DMS53 (cell line): ENCODE measurements around the gene PIK3C2G.
A peak's percentile ranks its signal among the peaks of the same experiment; 100 is the strongest.
"Not testable (repeated sequence)": the region's sequence is repeated elsewhere in the genome, so short reads cannot be mapped to it uniquely, and the experiment has no call there.

Experiments used
- DNase-seq: peaks from one replicate; lab custom pipeline; 2025; lab: John Stamatoyannopoulos, UW

The PIK3C2G gene

GRCh38 chr12:18634382-18634781 is 373.1 kb downstream of the PIK3C2G start:
- no peak for DNase-seq

DNA sequence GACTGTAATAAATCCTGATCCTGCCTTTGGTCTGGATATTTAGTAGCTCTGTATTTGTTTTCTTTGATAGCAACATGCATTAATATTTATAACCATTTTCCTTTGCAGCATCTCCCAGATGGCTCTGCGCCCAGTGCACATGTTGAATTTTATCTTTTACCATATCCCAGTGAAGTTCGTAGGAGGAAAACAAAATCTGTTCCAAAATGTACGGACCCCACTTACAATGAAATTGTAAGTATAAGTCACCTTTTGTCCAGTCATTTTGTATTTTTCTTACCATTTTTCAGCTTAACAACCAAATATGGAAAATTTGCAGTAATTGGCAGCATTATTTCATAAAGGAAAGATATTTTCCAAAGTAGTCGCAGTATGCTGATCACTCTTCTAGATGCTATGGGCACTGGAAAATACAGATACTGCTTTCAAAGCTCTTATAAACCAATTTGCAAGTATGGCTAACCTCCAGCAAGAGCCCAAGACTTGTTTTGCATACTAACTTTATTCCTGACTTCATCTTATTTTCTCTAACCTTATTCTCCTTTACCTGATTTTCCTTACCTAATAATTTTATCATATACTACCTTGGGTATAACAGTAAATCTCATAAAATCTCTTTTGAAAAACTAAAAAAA is 379.1 kb downstream of the PIK3C2G start:
- no peak for DNase-seq

GRCh38 chr12:18643681-18644080 is 382.4 kb downstream of the PIK3C2G start:
- no peak for DNase-seq

DNA sequence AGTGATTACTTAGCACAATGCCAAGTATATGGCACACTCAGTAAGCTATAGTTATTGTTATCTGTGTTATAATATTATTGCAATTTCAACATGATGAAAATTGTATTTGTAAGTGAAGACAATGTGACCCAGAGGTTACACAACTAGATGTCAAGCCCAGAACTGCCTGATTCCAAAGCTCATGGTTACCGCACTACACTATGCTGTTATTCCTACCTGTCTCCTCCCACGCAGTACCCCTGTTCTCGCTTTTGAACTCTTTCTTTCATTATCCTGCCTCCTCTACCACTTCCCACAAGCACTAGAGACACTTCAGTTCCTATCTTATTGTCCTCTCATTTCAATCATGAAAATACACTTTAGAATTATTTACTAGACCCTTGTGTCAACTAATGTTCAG is 383.2 kb downstream of the PIK3C2G start:
- DNase-seq, result no peak

DNA sequence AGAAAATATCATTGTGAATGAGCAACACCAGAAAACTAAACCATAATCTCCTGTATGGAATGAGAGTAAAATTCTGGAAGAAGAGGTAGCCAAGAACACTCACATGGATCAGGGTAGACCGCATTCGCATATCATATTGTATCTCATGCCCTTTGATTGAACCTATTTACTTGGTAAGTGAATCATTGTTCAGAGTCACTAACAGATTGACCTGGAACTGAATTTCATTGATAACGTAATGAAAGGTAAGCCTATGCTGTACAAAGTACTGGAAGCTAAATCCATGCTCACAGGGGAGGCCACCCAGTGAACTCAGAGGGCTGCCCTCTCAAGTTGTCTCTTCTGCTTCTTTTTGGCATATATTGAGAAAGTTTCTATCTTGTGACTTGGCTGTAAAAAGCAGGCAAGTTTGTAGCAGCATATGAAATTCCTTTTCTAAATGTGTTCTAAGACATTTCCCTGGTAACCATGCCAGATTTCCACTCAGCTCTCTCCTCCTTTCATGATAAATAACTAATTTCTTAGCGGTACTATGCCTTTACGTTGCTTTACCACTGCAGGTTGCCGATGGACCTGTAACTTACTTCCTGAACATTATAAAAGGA is 385.1 kb downstream of the PIK3C2G start:
- no peak for DNase-seq

- no peak for DNase-seq
Measured at GRCh38 chr12:18651525-18651924, 390.2 kb downstream of the PIK3C2G start.

DNA sequence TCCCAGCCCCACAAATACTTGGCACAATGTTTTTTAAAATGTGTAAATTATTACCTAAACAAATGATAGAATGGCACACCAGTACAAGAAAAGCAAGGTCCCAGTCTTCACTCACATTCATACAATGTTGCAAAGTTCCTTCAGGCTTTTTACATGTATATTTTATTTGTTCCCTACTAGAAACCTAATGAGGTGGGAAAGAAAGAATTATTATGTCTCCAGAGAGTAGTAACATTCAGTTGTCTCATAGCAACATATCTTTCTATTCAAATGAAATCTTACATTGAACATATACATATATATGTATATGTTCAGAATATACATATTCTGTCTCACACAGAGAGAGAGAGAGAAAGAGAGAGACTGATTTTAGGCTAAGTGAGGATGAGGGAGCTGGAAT is 391.3 kb downstream of the PIK3C2G start:
- DNase-seq, result no peak

- peak; percentile 70 for DNase-seq
Measured at GRCh38 chr12:18653465-18653864, 392.1 kb downstream of the PIK3C2G start.

- no peak for DNase-seq
Measured at GRCh38 chr12:18655351-18655750, 394.0 kb downstream of the PIK3C2G start.

- no peak for DNase-seq
Measured at GRCh38 chr12:18658179-18658578, 396.9 kb downstream of the PIK3C2G start.

DNA sequence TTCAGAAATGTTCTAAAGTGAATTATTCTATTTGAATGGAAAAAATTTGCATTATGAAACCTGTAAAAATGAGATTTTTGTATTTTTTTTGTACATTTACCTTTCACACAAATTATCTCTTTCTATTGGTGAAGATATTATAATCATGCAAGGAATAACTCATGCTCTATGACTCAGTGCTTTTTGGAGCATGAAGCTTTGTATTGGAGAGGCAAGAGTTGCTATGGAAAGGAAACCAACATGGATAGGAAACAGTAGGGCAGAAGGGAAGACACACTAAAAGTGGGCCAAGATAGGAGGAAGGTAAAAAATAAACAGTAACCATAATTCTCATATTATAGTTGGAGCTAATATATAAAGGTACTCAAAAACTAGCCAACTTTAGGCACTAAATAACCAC is 397.5 kb downstream of the PIK3C2G start:
- peak; percentile 26 for DNase-seq

GRCh38 chr12:18676141-18676540 is 414.8 kb downstream of the PIK3C2G start:
- DNase-seq, result peak; percentile 55

DNA sequence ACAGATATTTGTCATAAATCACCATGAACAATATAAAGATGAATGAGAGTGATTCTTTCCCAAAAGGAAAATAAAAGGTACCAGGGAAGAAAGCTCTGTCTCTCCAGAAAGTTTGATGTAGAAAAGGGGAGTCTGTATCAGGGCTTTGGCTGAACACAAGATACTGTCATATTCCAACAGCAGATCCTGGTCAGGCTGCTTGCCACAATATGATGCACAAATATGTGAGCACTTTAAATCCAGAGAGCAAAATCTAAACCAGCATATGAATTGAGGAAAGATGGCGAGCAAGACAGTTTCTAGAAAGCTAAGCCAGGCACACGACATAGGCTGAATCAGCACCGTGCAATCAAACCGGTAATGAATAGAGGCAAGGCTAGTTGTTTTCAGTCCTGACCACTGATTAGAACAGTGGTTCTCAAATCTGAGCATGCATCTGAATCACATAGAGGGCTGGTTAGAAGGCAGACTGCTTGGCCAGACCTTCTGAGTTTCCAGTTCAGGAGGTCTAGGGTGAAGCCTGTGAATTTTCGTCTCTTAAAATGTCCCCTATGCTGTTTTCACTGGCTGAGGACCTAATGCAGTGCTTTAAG is 415.8 kb downstream of the PIK3C2G start:
- no peak for DNase-seq

DNA sequence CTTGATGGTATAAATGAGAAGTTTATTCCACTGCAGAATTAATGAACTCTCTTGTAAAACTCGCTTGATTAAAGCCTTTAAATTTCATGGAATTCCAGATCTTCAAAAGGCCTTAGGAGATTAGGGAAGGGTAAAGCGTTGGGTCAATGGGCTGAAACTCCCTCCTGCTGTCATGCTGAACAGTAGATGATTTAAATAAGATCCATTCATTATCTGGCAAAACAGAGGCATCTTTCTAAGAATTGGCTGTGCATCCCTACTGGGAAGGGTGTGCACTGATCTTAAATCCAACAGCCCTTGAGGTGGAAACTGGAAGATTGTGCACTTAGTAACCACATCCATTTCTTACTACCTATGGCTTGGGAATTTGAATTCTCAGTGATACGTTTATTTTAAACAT is 420.5 kb downstream of the PIK3C2G start:
- DNase-seq, result no peak

GRCh38 chr12:18683327-18684013 is 422.2 kb downstream of the PIK3C2G start:
- peak; percentile 52 for DNase-seq

- no peak for DNase-seq
Measured at GRCh38 chr12:18684430-18684829, 423.1 kb downstream of the PIK3C2G start.

GRCh38 chr12:18689771-18690170 is 428.5 kb downstream of the PIK3C2G start:
- DNase-seq, result peak; percentile 53

DNA sequence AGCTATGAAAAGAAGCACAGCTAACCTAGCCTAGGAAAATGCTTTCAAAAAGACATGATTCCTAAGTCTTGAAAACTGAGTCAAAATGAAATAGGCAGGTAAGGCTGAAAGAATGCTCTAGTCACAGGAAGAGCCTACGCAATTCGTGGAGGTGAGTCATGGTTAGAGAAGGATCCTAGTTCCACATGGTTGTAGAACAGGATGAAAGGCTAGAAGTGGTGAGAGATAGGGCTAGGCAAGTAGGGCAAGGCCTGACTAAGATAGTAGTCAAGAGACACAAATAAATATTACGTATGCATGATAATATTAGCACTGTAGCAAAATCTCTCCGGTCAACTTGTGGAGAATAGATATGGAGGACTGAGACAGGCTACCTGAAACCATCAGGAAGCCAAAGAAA is 429.3 kb downstream of the PIK3C2G start:
- peak; percentile 71 for DNase-seq

DNA sequence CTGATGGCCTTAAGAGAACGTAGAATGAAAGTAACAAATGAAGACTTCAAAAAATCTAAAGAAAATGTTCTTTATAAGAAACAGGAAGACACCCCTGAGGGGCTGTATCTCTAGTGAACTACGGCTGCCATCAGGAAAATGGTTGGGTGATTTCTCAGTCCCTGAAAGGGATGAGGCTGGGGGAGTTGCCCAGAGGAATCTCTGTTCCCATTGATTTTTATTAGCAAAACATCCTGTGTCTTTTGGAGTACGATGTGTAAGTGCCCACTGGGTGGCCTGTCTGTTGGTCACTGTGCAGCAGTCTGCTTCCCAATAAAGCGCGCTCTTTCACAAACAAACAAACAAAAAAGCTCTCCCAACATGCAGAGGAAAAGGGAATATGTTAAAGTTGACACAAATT is 432.7 kb downstream of the PIK3C2G start:
- not testable (repeated sequence) for DNase-seq

- DNase-seq, result peak; percentile 46
Measured at GRCh38 chr12:18696971-18697602, 435.8 kb downstream of the PIK3C2G start.
